Heart right ventricle (tissue), 16 donors: ENCODE measurements around the gene EBF3. TPM values are rescaled to one million over a fixed set of nuclear protein-coding genes. Genes with fewer than 3 reads are reported as not detected.

Experiments
- ATAC-seq, 8 donors: fragments of 200-7000 bp; cut with Tn5 transposase; one replicate each; pipeline ENCODE4 v1.9.1; 2020; ENCODE audit warnings: mild to moderate bottlenecking in 8 of 8, moderate library complexity in 8 of 8, moderate number of reproducible peaks in 1 of 8
- DNase-seq, 2 donors: peaks; one replicate each; pipeline ENCODE4 v3.0.0-alpha.2; 2020
- H3K27ac ChIP-seq, 10 donors: fragments of 200-600 bp; sonication (generic) in 2 of 10; one replicate each; pipeline versions ENCODE4 v1.5.0 to v1.8.0; 2020 to 2022; ENCODE audit warnings: mild to moderate bottlenecking in 3 of 10
- H3K27me3 ChIP-seq, 7 donors: fragments of 200-600 bp; one replicate each; pipeline ENCODE4 v1.8.0; 2021 to 2022; ENCODE audit warnings: mild to moderate bottlenecking in 2 of 7
- H3K36me3 ChIP-seq, 9 donors: fragments of 200-600 bp; sonication (generic) in 1 of 9; one replicate each; pipeline versions ENCODE4 v1.5.0 to v1.8.0; 2020 to 2022; ENCODE audit warnings: mild to moderate bottlenecking in 2 of 9
- H3K4me1 ChIP-seq, 9 donors: fragments of 200-600 bp; sonication (generic) in 1 of 9; one replicate each; pipeline versions ENCODE4 v1.5.0 to v1.8.0; 2020 to 2022; ENCODE audit warnings: mild to moderate bottlenecking in 4 of 9
- H3K4me3 ChIP-seq, 10 donors: fragments of 200-600 bp; sonication (generic) in 2 of 10; one replicate each; pipeline versions ENCODE4 v1.5.0 to v1.8.0; 2020 to 2022; ENCODE audit warnings: mild to moderate bottlenecking in 7 of 10, moderate library complexity in 2 of 10
- H3K9me3 ChIP-seq, 11 donors: fragments of 200-600 bp in 10 of 11; sonication (generic) in 2 of 11; one replicate each; pipeline versions ENCODE4 v1.5.0 to v1.8.0; 2013 to 2022; ENCODE audit warnings: mild to moderate bottlenecking in 2 of 11, control low read depth in 1 of 11, moderate library complexity in 1 of 11
- CTCF ChIP-seq, 9 donors: fragments of 200-600 bp; sonication (generic) in 2 of 9; IDR thresholded peaks; one replicate each; pipeline versions ENCODE4 v1.5.0 to v1.8.0; 2021 to 2022; ENCODE audit warnings: antibody characterized with exemption in 9 of 9, mild to moderate bottlenecking in 5 of 9, moderate library complexity in 1 of 9
- WGBS, 2 donors: extraction: QIAGEN DNeasy Blood & Tissue Kit; methylation state at CpG; one replicate each; pipeline ENCODE4 v1.1.7; 2013; ENCODE audit warnings: inconsistent platforms in 1 of 2; 5-methylcytosine and 5-hydroxymethylcytosine counted together
- intact Hi-C, 10 donors: fragments of 100-400 bp; cut with DNase I; formaldehyde crosslinking; loops; one replicate each; pipeline versions ENCODE4 v1.11.1 to v1.14.2; 2022
- polyA plus RNA-seq, 2 donors: library from polyadenylated mRNA; stranded (reverse); fragments of 200-250 nt; gene quantifications; one replicate each; pipeline ENCODE4 v1.2.3, GENCODE V29; 2013
- total RNA-seq, 10 donors: library from RNA; stranded (reverse); fragmentation: NEBNext Ultra II Directional in 3 of 10; extraction: Animal tissue kit (Norgen Biotek cat#: 25700) in 3 of 10; gene quantifications; one replicate each; pipeline versions ENCODE4 v1.2.1 to v1.2.4, GENCODE V29; 2021 to 2023
- donor health status: Arrhythmogenic right ventricular cardiomyopathy.
- donor health status: ischemic (EF 13 %, LVEDD 7.1; RV severe dilation, severe dysfunction).
- donor health status: healthy with polysubstance abuse.
- donor health status: DM: no; HTN: yes; CAD: no.
- donor health status: DM: no; HTN: no; CAD: no.
- donor health status: ischemic (EF 25% LVEDD 6.9; RV normal size, moderate dysfunction).
- donor health status: ischemic (EF 25% LVEDD 5.7; RV mildly dilated, moderate dysfunction).
- donor health status: healthy.
- donor health status: DM: yes; HTN: yes; CAD: no.
- donor health status: Ischemic cardiomyopathy.
- donor health status: ischemic (EF 35%, LVEDD 5.7; RV mildly dilated, moderate dysfunction).
- donor health status: nonischemic (EF 11% LVEDD 7.7; RV severe dilation, severe dysfunction).
- donor health status: DM: yes; HTN: yes; CAD: no.
- donor health status: PGD.
- donor health status: ischemic (EF 29% LVEDD 5.4; RV normal size, mild dysfunction).
- donor health status: nonischemic (EF 23%, LVEDD 6.1; RV moderate dilation, normal function).

Gene EBF3
- total and polyA plus RNA-seq, 12 donors = 3.9 to 12.2 (median 5.6) TPM

- intact Hi-C loops = no loop called here
- H3K4me3 ChIP-seq = no peak overlapping the region
- no peaks in the 10 kb centered on the region for H3K36me3 ChIP-seq
- H3K4me1 ChIP-seq = peaks cover 0 to 54% (median 4%) of the 10 kb centered on the region in 9 donors
- no peak overlapping the region for H3K27ac ChIP-seq
- DNase-seq (no peak), ATAC-seq (peak in 1 of 8 donors; percentile 19)
- H3K27me3 ChIP-seq = no peaks in the 10 kb centered on the region
- H3K9me3 ChIP-seq = no peaks in the 10 kb centered on the region
- 74 to 85% methylated on average over 29 of the region's 29 CpGs for WGBS, 2 donors
- TF ChIP-seq CTCF (IDR thresholded peaks at IDR 0.05) = no peak
These were observed 37.7 kb downstream of the EBF3 start for GRCh38 chr10:129926066-129927055.

GRCh38 chr10:129924375-129925085 lies 39.5 kb downstream of the EBF3 start:
- H3K9me3 ChIP-seq = no peaks in the 10 kb centered on the region
- TF ChIP-seq CTCF (IDR thresholded peaks at IDR 0.05) = no peak
- no peak overlapping the region for H3K27ac ChIP-seq
- intact Hi-C loops = no loop called here
- H3K4me1 ChIP-seq = peaks cover 0 to 48% (median 1%) of the 10 kb centered on the region in 9 donors
- WGBS, 2 donors = 86 to 87% methylated on average over 16 of the region's 16 CpGs
- DNase-seq (no peak), ATAC-seq (no peak)
- H3K4me3 ChIP-seq = no peak overlapping the region
- no peaks in the 10 kb centered on the region for H3K36me3 ChIP-seq
- no peaks in the 10 kb centered on the region for H3K27me3 ChIP-seq

- ATAC-seq (no peak), DNase-seq (no peak)
- H3K36me3 ChIP-seq = no peaks in the 10 kb centered on the region
- H3K4me3 ChIP-seq = no peak overlapping the region
- peaks cover 0 to 47% (median 0%) of the 10 kb centered on the region in 9 donors for H3K4me1 ChIP-seq
- 93 to 94% methylated on average over 18 of the region's 18 CpGs for WGBS, 2 donors
- no peak overlapping the region for H3K27ac ChIP-seq
- no peaks in the 10 kb centered on the region for H3K27me3 ChIP-seq
- H3K9me3 ChIP-seq = no peaks in the 10 kb centered on the region
- no peak for TF ChIP-seq CTCF (IDR thresholded peaks at IDR 0.05)
- intact Hi-C loops = no loop called here
These were observed 41.4 kb downstream of the EBF3 start for GRCh38 chr10:129922598-129923123.
